ENCODE data around the gene EIF4B.

Gene EIF4B

GRCh38 chr12:53056296-53056695, 50.0 kb downstream of the EIF4B start:
- in situ Hi-C loops (cut with MboI; ENCODE audit: low sequenced_read_pairs), result loop anchor here (25.0 kb wide), 1 partner anchor 231 kb away; the partner anchor contains the start of genes MYG1 and PFDN5

GRCh38 chr12:53056901-53057300, 50.6 kb downstream of the EIF4B start:
- in situ Hi-C loops (cut with MboI; ENCODE audit: low sequenced_read_pairs), result loop anchor here (25.0 kb wide), 1 partner anchor 230 kb away; the partner anchor contains the start of genes MYG1 and PFDN5

DNA sequence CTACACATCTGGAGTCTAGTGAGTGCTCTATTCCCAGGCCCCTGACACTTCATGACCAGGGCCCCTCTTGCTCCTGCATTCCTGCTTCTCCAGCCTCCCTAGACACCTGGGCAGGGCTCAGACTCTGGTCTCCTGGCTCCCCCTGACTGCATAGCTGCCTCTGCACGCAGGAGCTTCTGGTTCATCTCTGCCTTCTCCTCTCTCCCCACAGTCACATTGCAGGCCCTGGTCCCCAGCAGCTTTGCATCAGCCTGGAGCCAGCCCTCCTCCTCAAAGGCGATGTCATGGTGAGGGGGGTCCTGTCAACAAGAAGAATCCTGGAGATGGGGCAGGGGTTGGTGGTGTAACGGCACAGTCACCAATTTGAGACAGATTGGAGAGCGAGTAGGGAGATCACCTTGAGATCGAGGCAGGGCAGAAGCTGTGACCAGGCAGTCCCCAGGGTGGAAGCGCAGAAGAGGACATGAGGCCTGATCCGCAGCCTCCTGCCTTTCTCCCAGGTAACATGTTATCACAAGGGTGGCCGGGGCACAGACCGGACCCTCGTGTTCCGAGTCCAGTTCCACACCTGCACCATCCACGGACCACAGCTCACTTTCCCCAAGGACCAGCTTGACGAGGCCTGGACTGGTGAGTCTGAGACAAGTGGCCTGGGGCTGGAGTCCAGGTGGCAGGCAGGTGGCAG, 51.7 kb downstream of the EIF4B start:
- in situ Hi-C loops (cut with MboI; ENCODE audit: low sequenced_read_pairs), result loop anchor here (25.0 kb wide), 1 partner anchor 229 kb away; the partner anchor contains the start of genes MYG1 and PFDN5

DNA sequence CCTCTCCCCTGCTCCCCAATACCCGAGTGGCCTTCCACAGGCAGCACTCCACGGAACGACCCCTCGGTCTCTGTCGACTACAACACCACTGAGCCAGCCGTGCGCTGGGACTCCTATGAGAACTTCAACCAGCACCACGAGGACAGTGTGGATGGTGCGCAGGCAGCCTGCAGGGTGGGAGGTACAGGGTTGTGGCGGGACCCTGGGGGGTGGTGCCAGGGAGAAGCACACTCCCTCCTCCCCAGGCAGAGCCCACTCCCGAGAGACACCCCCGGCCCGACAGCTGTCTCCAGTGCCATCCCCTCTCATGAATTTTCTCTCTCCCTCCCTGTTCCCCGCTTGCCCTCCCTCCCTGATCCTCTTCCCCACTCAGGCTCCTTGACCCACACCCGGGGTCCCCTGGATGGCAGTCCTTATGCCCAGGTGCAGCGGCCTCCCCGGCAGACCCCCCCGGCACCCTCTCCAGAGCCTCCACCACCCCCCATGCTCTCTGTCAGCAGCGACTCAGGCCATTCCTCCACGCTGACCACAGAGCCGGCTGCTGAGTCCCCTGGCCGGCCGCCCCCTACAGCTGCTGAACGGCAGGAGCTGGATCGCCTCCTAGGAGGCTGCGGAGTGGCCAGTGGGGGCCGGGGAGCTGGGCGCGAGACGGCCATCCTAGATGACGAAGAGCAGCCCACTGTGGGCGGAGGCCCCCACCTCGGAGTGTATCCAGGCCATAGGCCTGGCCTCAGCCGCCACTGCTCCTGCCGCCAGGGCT, 52.6 kb downstream of the EIF4B start:
- in situ Hi-C loops (cut with MboI; ENCODE audit: low sequenced_read_pairs), result loop anchor here (25.0 kb wide), 1 partner anchor 228 kb away; the partner anchor contains the start of genes MYG1 and PFDN5

- in situ Hi-C loops (cut with MboI; ENCODE audit: low sequenced_read_pairs), result loop anchor here (10.0 to 25.0 kb wide), 2 partner anchors 125 to 228 kb away; partner anchors contain the start of genes CSAD, MYG1, PFDN5 and ZNF740
These were observed 53.3 kb downstream of the EIF4B start for GRCh38 chr12:53059434-53060063.

GRCh38 chr12:53060064-53060720, 53.9 kb downstream of the EIF4B start:
- in situ Hi-C loops (cut with MboI; ENCODE audit: low sequenced_read_pairs), result loop anchor here (10.0 to 25.0 kb wide), 2 partner anchors 125 to 227 kb away; partner anchors contain the start of genes CSAD, MYG1, PFDN5 and ZNF740

GRCh38 chr12:53060721-53061276, 54.5 kb downstream of the EIF4B start:
- in situ Hi-C loops (cut with MboI; ENCODE audit: low sequenced_read_pairs), result loop anchor here (10.0 to 25.0 kb wide), 2 partner anchors 124 to 227 kb away; partner anchors contain the start of genes CSAD, MYG1, PFDN5 and ZNF740

DNA sequence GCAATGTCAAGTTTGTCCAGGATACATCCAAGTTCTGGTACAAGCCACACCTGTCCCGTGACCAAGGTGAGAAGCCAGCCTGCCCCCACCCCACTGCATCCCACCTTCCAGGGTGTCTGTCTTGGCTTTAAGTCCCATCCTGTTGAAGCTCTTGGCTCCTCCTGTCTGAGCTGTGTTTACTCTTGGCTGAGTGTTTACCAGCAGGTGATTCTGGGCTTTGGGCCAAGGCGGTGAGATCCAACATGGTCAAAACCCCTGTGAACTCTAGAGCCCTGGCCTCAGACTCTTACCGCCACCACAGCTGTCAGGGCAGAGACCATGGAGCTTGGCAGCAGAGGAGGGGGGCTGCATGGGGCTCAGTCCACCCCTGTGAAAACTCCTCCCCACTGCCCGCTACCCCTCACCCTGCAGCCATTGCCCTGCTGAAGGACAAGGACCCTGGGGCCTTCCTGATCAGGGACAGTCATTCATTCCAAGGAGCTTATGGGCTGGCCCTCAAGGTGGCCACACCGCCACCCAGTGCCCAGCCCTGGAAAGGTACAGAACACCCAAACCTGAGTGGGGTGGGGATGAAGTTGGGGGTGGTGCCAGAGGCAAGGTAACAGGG, 55.3 kb downstream of the EIF4B start:
- in situ Hi-C loops (cut with MboI; ENCODE audit: low sequenced_read_pairs), result loop anchor here (10.0 to 25.0 kb wide), 2 partner anchors 123 to 226 kb away; partner anchors contain the start of genes CSAD, MYG1, PFDN5 and ZNF740

DNA sequence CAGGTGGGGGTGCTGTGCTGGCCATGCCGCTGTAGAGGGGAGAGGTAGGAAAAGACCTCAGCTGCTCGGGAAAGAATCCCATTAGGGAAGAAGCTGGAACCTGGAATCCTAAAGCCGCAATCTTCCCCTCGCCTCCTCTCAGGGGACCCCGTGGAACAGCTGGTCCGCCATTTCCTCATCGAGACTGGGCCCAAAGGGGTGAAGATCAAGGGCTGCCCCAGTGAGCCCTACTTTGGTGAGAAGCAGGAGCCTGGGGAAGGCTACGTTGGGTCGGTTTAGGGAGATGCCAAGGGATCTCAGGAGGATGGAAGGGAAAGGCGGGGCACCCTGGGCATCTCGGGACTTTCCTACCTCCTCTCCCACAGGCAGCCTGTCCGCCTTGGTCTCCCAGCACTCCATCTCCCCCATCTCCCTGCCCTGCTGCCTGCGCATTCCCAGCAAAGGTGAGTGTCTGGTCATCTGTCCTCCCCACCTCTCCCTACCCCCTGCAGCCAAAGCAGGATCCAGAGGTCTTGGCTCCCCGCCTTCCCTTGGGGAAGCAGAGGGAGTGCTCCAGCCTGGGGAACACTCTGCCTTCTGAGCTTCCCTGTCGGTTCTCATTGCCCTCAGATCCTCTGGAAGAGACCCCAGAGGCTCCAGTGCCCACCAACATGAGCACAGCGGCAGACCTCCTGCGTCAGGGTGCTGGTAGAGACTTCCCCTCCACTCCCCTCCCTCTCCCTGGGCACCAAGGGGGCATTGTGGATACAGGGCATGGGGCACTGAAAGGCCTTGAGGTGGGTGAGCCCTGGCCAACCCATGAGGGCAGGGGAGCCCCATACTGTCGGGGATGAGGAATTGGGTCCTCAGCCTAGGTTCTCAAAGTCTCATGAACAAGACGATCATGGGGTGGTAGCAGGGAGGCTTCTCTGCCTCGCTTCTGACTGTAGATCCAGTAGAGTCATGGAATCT, 56.0 kb downstream of the EIF4B start:
- in situ Hi-C loops (cut with MboI; ENCODE audit: low sequenced_read_pairs), result loop anchor here (10.0 to 25.0 kb wide), 2 partner anchors 123 to 225 kb away; partner anchors contain the start of genes CSAD, MYG1, PFDN5 and ZNF740

DNA sequence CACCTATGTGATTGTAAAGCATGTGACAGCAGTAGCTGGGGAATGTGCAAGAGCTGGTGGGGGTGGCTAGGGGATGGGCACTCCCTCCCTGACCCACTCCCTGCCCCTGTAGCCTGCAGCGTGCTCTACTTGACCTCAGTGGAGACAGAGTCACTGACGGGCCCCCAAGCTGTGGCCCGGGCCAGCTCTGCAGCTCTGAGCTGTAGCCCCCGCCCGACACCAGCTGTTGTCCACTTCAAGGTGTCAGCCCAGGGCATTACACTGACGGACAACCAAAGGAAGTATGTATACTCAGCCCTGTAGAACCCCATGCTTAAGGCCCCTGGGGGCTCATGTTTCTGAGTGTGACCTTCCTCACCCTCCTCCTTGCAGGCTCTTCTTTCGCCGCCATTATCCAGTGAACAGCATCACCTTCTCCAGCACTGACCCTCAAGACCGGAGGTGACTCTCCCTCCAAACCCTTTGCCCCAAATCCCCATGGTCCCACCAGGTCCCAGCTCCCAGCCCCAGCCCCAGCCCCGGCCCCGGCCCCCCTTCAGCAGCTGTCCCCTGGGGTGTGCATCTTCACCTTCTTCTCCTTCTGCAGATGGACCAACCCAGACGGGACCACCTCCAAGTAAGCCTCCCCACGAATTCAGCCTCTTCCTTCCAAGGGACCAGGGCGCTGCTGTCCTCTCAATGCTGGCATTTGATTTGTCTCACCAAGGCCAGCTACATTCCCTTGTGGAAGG, 56.9 kb downstream of the EIF4B start:
- in situ Hi-C loops (cut with MboI; ENCODE audit: low sequenced_read_pairs), result loop anchor here (10.0 to 25.0 kb wide), 2 partner anchors 122 to 224 kb away; partner anchors contain the start of genes CSAD, MYG1, PFDN5 and ZNF740

DNA sequence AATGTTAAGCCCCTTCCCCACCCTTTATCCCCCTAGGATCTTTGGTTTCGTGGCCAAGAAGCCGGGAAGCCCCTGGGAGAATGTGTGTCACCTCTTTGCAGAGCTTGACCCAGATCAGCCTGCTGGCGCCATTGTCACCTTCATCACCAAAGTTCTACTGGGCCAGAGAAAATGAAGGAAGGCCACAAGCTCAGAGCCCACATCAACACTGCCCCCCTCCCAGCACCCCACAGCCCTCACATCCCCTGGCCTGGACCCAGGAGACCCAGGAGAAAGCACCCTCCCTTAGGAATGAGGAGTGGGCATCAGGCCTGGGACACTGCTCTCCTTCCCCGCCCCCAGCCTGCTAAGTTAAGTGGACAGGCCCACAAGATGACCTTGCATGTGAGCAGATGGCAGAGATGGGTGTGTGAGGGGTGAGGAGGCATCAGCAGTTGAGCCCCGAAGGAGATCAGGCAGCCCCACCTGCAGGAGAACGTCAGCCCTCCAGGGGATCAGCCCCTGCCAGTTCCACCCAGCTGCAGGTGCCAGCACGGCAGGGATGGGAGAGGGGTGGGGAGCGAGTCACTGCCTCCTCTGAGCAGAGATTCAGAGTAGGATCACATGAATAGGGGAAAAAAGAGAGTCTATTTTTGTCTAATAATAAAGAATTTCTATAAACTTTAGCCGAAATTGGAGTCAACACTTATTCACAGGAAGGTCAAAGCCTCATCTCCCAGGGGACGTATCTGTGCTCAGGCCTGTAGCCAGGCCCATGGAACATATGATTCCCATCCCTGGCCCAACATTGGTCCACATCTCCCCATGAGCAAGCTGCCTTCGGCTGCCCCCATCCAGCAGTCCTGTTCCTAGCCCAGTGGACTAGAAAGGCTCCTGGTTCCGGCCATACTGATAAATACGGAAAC, 57.7 kb downstream of the EIF4B start:
- in situ Hi-C loops (cut with MboI; ENCODE audit: low sequenced_read_pairs), result loop anchor here (10.0 to 25.0 kb wide), 2 partner anchors 121 to 223 kb away; partner anchors contain the start of genes CSAD, MYG1, PFDN5 and ZNF740

DNA sequence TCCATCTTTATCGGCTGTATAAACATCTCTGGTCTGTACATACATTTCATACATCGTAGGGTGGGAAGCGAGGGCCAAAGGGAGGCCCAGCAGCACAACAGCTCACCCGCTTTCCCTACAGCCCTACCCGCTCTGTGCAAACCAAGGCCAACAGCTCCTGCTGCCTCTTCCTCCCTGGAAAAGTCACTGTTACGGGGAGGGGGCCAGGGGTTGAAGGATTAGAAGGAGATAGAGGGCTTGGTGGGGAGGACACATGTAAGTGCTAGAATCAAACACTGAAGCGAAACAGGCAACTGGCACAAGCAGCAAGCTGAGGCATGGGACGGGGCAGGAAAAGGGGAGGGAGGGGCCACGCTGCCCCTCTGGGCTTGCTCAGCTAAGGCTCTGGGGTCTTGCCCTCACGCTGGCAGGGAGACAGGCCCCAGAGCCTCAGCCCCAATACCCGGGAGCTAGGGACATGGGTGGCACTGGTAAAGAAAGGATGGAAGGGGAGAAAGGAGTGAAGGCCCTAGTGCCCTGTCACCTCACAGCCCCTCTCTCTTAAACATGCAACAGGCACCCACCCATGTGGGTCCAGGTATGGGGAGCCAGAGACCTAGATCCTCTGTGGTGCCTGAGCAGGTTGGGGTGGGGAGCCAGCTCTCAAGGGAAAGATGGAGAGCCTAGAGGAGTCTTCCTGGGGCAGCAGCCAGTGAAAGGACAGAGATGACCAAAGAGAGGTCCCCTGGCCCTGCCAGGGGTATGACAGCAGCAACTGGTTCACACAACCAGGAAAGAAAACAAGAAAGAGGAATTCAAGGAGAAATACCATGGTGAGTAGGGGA, 58.6 kb downstream of the EIF4B start:
- in situ Hi-C loops (cut with MboI; ENCODE audit: low sequenced_read_pairs), result loop anchor here (10.0 to 25.0 kb wide), 2 partner anchors 120 to 222 kb away; partner anchors contain the start of genes CSAD, MYG1, PFDN5 and ZNF740

DNA sequence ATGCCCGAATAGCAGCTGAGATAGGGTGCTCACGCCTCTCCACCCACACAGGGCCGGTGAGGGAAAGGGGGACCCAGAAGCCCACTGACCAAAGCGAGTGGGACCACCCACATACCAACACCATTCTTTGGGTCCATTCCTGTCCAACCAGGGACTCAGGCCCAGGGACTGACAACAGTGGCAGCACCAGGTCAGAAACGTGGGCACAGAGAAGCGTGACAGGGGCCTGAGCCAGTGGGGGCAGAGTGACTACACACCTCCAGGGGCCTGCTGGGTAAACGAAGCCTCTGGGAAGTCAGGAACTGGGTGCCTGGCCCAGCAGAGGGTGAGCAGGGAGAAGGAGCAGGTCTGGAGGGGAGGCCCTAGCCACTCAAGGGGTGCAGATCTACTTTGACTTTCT, 59.2 kb downstream of the EIF4B start:
- in situ Hi-C loops (cut with MboI; ENCODE audit: low sequenced_read_pairs), result loop anchor here (10.0 to 25.0 kb wide), 2 partner anchors 119 to 222 kb away; partner anchors contain the start of genes CSAD, MYG1, PFDN5 and ZNF740

- in situ Hi-C loops (cut with MboI; ENCODE audit: low sequenced_read_pairs), result loop anchor here (10.0 to 25.0 kb wide), 2 partner anchors 119 to 221 kb away; partner anchors contain the start of genes CSAD, MYG1, PFDN5 and ZNF740
These were observed 60.0 kb downstream of the EIF4B start for GRCh38 chr12:53065975-53066931.
